Upper lobe of left lung (tissue), 6 donors: ENCODE data around the gene ZNF616. TPM values are rescaled to one million over a fixed set of nuclear protein-coding genes. Genes with fewer than 3 reads are reported as not detected.

Experiments used
- ATAC-seq, 2 donors: fragments of 200-7000 bp; cut with Tn5 transposase; one replicate each; pipeline ENCODE4 v1.9.1; 2022; ENCODE audit warnings: mild to moderate bottlenecking in 2 of 2, moderate library complexity in 2 of 2; ENCODE audit not compliant: low FRiP score in 2 of 2
- DNase-seq, 2 donors: peaks; one replicate each; pipeline ENCODE4 v3.0.0-alpha.2; 2019 to 2020
- H3K27ac ChIP-seq, 4 donors: fragments of 200-600 bp; sonication (generic); one replicate each; pipeline ENCODE4 v1.5.1; 2016 to 2019
- H3K27me3 ChIP-seq, 4 donors: fragments of 200-600 bp; sonication (generic); one replicate each; pipeline ENCODE4 v1.5.1; 2017 to 2019
- H3K36me3 ChIP-seq, 4 donors: fragments of 200-600 bp; sonication (generic); one replicate each; pipeline ENCODE4 v1.5.1; 2016 to 2019
- H3K4me1 ChIP-seq, 4 donors: fragments of 200-600 bp; sonication (generic); one replicate each; pipeline ENCODE4 v1.5.1; 2018 to 2019
- H3K4me3 ChIP-seq, 4 donors: fragments of 200-600 bp; sonication (generic); one replicate each; pipeline ENCODE4 v1.5.1; 2017 to 2019; ENCODE audit warnings: mild to moderate bottlenecking in 2 of 4, moderate library complexity in 1 of 4
- H3K9me3 ChIP-seq, 4 donors: fragments of 200-600 bp; sonication (generic); one replicate each; pipeline ENCODE4 v1.5.1; 2018 to 2019
- CTCF ChIP-seq, 6 experiments: fragments of 450-650 bp in 4 of 6; fragments of 200-600 bp in 2 of 6; sonication (generic) in 2 of 6; IDR thresholded peaks; one replicate each; pipeline ENCODE4 v1.5.1; 2016 to 2019; ENCODE audit warnings: antibody characterized with exemption in 6 of 6
- EP300 ChIP-seq, 4 donors: sonication (generic); formaldehyde crosslinking; IDR thresholded peaks; one replicate each; pipeline ENCODE4 v1.5.1; 2017; ENCODE audit warnings: antibody characterized with exemption in 4 of 4, control low read depth in 2 of 4
- POLR2A ChIP-seq, 4 donors: fragments of 450-650 bp; IDR thresholded peaks; one replicate each; pipeline ENCODE4 v1.5.1; 2016 to 2017; ENCODE audit warnings: antibody characterized with exemption in 4 of 4, mild to moderate bottlenecking in 2 of 4
- POLR2AphosphoS5 ChIP-seq, 2 donors: sonication (generic); formaldehyde crosslinking; IDR thresholded peaks; one replicate each; pipeline ENCODE4 v1.5.1; 2017; ENCODE audit warnings: antibody characterized with exemption in 2 of 2
- WGBS, 2 donors: methylation state at CpG; one replicate each; pipeline ENCODE4 v1.1.5; 2017 to 2018; 5-methylcytosine and 5-hydroxymethylcytosine counted together
- small RNA-seq, 4 donors: library from RNA; depleted of rRNA; stranded (forward); fragments of <200 nt; gene quantifications; one replicate each; pipeline ENCODE3, GENCODE V24; 2016
- total RNA-seq, 6 donors: library from RNA; depleted of rRNA in 4 of 6; stranded (reverse); fragments of >200 nt in 4 of 6; gene quantifications; one replicate each; pipeline versions ENCODE4 v1.1.0 to v1.2.1, GENCODE V29; 2016 to 2021
- donor health status: DM: no; HTN: no; CAD: no; lungs with moderate emphysema.
- donor health status: DM: no; HTN: yes; CAD: no; lungs with severe emphysema.

ZNF616 gene
- total RNA-seq, 6 donors from 2014 or later: 2.2 to 19.9 (median 10.2) TPM

- 92 to 98% methylated on average over 5 of the region's 5 CpGs for WGBS, 2 donors
- peaks cover 42 to 100% (median 91%) of the 10 kb centered on the region in 4 donors for H3K36me3 ChIP-seq
Measured at GRCh38 chr19:52070496-52070895, 69.2 kb downstream of the ZNF616 start.

GRCh38 chr19:52069653-52070052, 70.1 kb downstream of the ZNF616 start:
- TF ChIP-seq EP300 (IDR thresholded peaks at IDR 0.05) (no peak), POLR2AphosphoS5 (IDR thresholded peaks at IDR 0.05) (no peak), CTCF (IDR thresholded peaks at IDR 0.05) (no peak), POLR2A (IDR thresholded peaks at IDR 0.05) (no peak)
- no peaks in the 10 kb centered on the region for H3K4me1 ChIP-seq
- no peak overlapping the region for H3K4me3 ChIP-seq
- DNase-seq: no peak
- H3K9me3 ChIP-seq: peaks cover 82 to 100% (median 96%) of the 10 kb centered on the region in 4 donors
- ATAC-seq: no peak
- H3K27ac ChIP-seq: no peak overlapping the region
- H3K36me3 ChIP-seq: peaks cover 37 to 100% (median 86%) of the 10 kb centered on the region in 4 donors
- H3K27me3 ChIP-seq: no peaks in the 10 kb centered on the region
- WGBS, 2 donors: 95% methylated on average over 2 of the region's 2 CpGs

More at GRCh38 chr19:52070496-52070895, 69.2 kb downstream of the ZNF616 start:
- Histone ChIP-seq H3K27me3 (no peaks in the 10 kb centered on the region), H3K4me1 (no peaks in the 10 kb centered on the region), H3K9me3 (peaks cover 79 to 99% (median 96%) of the 10 kb centered on the region in 4 donors), H3K27ac (no peak overlapping the region), H3K4me3 (no peak overlapping the region)
- ATAC-seq (no peak), DNase-seq (no peak)
- TF ChIP-seq CTCF (IDR thresholded peaks at IDR 0.05) (no peak), POLR2AphosphoS5 (IDR thresholded peaks at IDR 0.05) (no peak), POLR2A (IDR thresholded peaks at IDR 0.05) (no peak)

- no peak for DNase-seq
- Histone ChIP-seq H3K27ac (no peak overlapping the region), H3K9me3 (peaks cover 91 to 98% (median 97%) of the 10 kb centered on the region in 4 donors), H3K4me1 (no peaks in the 10 kb centered on the region), H3K4me3 (no peak overlapping the region), H3K36me3 (peaks cover 34 to 95% (median 69%) of the 10 kb centered on the region in 4 donors), H3K27me3 (no peaks in the 10 kb centered on the region)
- TF ChIP-seq EP300 (IDR thresholded peaks at IDR 0.05) (no peak), CTCF (IDR thresholded peaks at IDR 0.05) (no peak), POLR2A (IDR thresholded peaks at IDR 0.05) (no peak), POLR2AphosphoS5 (IDR thresholded peaks at IDR 0.05) (no peak)
- ATAC-seq: no peak
- WGBS, 2 donors: 94 to 98% methylated on average over 6 of the region's 6 CpGs
Measured at GRCh38 chr19:52066258-52066863, 73.4 kb downstream of the ZNF616 start.

- H3K4me3 ChIP-seq: no peak overlapping the region
- WGBS, 2 donors: 95 to 99% methylated on average over 6 of the region's 6 CpGs
- TF ChIP-seq EP300 (IDR thresholded peaks at IDR 0.05) (no peak), POLR2AphosphoS5 (IDR thresholded peaks at IDR 0.05) (no peak), POLR2A (IDR thresholded peaks at IDR 0.05) (no peak), CTCF (IDR thresholded peaks at IDR 0.05) (no peak)
Measured at GRCh38 chr19:52065399-52065798, 74.3 kb downstream of the ZNF616 start.

More at GRCh38 chr19:52065399-52065798, 74.3 kb downstream of the ZNF616 start:
- H3K9me3 ChIP-seq: peaks cover 86 to 98% (median 97%) of the 10 kb centered on the region in 4 donors
- H3K27ac ChIP-seq: no peak overlapping the region
- ATAC-seq (no peak), DNase-seq (no peak)
- peaks cover 25 to 86% (median 60%) of the 10 kb centered on the region in 4 donors for H3K36me3 ChIP-seq
- no peaks in the 10 kb centered on the region for H3K4me1 ChIP-seq
- H3K27me3 ChIP-seq: no peaks in the 10 kb centered on the region

Small RNAs within 50 kb of the gene (small RNA-seq; reads per million reads assigned to genes)
- gene RPL37P23: 0 to 0.43 (median 0) reads per million in 4 donors

Other genes starting within 250 kb of the ZNF616 start
- gene ZNF649, start 234.9 kb downstream of the ZNF616 start, total RNA-seq: 10 to 100 TPM in 5 of 6 donors, 1 to 10 TPM in 1; 6.3 to 37.7 (median 11.5) TPM
- 1 to 10 TPM; 3.1 to 8.2 (median 6.1) TPM for gene ZNF613, start 212.5 kb downstream of the ZNF616 start, total RNA-seq
- 10 to 100 TPM in 5 of 6 donors, 1 to 10 TPM in 1; 3.1 to 29.3 (median 11.4) TPM for gene ZNF350, start 153.1 kb downstream of the ZNF616 start, total RNA-seq
- 10 to 100 TPM in 2 of 6 donors, 1 to 10 TPM in 4; 5.8 to 14.3 (median 8.6) TPM for gene ZNF615, start 131.7 kb downstream of the ZNF616 start, total RNA-seq
- 1 to 10 TPM in 5 of 6 donors, under 1 TPM in 1; 0.78 to 7.1 (median 5.9) TPM for gene ZNF614, start 111.6 kb downstream of the ZNF616 start, total RNA-seq
- 10 to 100 TPM in 5 of 6 donors, 1 to 10 TPM in 1; 8.4 to 16.3 (median 12.8) TPM for gene ZNF432, start 91.1 kb downstream of the ZNF616 start, total RNA-seq
- 10 to 100 TPM; 13.7 to 32.5 (median 17.1) TPM for gene ZNF841, start 44.2 kb downstream of the ZNF616 start, total RNA-seq
- gene ZNF836, start 31.7 kb upstream of the ZNF616 start, total RNA-seq: 10 to 100 TPM in 5 of 6 donors, 1 to 10 TPM in 1; 8.4 to 24.3 (median 14.7) TPM
- gene PPP2R1A, start 50.1 kb upstream of the ZNF616 start, total RNA-seq: 100 to 1,000 TPM in 5 of 6 donors, 10 to 100 TPM in 1; 90.1 to 214 (median 177) TPM
- 10 to 100 TPM in 4 of 6 donors, 1 to 10 TPM in 2; 4.0 to 20.0 (median 14.7) TPM for gene ZNF766, start 129.6 kb upstream of the ZNF616 start, total RNA-seq
- gene ZNF480, start 157.2 kb upstream of the ZNF616 start, total RNA-seq: 10 to 100 TPM in 2 of 6 donors, 1 to 10 TPM in 4; 2.7 to 13.6 (median 8.4) TPM
- gene ZNF610, start 196.3 kb upstream of the ZNF616 start, total RNA-seq: 1 to 10 TPM; 1.7 to 5.3 (median 2.7) TPM
- gene ZNF880, start 230.0 kb upstream of the ZNF616 start, total RNA-seq: 10 to 100 TPM in 5 of 6 donors, 1 to 10 TPM in 1; 9.9 to 19.4 (median 12.4) TPM